Activated CD4-positive, alpha-beta T cell treated with anti-CD3 and anti-CD28 coated beads, Interleukin-2, amount 50 U/mL, for 48 hours (primary cell): ENCODE results near the gene SMIM45.

Experiments used
- DNase-seq, 2 experiments: peaks; one replicate each; pipeline ENCODE4 v3.0.0-alpha.2; 2020

SMIM45 gene

DNA sequence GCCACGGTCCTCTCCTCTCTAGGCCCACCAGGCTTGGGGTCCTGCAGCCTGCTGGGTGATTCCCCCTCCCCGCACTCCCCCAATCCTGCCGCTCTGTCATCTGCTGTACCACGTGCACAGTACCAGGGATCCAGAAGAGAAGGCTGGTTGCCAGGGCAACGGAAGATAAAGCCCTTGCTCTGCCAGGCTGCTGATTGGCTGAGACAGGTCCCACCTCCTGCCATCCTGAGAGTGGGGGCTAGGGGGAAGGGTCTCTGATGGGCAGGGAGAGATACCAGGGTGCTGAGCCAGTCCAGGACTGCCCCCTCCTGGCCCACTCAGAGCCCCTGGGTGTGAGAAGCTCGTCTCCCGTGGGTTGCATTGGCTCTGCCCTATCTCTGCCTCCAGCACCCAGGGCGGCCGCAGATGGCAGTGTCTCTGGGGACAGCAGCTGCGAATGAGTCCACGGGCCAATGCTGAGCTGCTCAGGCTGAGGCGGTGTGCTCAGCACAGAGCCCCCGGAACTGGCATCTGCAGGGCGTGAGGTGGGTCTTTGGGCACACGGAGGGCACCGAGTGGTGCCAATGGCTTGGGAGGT is at the start of gene SMIM45:
SMIM45 (plus strand) TSS at position 253 of the 577 bp plus-strand sequence.
- no peak for DNase-seq

DNA sequence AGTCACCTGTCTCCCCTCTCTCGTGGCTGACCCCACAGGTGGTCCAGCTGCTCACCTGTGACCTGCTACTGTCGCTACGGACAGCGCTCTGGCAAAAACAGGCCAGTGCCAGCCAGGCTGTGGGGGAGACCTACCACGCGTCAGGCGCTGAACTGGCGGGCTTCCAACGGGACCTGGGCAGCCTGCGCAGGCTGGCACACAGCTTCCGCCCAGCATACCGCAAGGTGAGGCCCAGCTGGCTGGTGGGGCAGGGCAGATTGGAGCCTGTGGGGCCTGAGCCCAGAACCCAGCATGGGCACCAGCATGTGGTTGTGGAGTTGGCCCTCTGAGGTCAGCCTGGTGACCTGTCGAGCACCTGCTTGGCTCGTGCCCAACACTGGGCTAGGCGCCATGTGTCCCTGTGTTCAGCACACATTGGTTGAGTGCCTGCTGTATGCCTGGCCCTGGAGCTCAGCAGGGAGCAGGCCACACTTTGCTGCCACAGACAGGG is 49.0 kb upstream of the SMIM45 start:
- no peak for DNase-seq

DNA sequence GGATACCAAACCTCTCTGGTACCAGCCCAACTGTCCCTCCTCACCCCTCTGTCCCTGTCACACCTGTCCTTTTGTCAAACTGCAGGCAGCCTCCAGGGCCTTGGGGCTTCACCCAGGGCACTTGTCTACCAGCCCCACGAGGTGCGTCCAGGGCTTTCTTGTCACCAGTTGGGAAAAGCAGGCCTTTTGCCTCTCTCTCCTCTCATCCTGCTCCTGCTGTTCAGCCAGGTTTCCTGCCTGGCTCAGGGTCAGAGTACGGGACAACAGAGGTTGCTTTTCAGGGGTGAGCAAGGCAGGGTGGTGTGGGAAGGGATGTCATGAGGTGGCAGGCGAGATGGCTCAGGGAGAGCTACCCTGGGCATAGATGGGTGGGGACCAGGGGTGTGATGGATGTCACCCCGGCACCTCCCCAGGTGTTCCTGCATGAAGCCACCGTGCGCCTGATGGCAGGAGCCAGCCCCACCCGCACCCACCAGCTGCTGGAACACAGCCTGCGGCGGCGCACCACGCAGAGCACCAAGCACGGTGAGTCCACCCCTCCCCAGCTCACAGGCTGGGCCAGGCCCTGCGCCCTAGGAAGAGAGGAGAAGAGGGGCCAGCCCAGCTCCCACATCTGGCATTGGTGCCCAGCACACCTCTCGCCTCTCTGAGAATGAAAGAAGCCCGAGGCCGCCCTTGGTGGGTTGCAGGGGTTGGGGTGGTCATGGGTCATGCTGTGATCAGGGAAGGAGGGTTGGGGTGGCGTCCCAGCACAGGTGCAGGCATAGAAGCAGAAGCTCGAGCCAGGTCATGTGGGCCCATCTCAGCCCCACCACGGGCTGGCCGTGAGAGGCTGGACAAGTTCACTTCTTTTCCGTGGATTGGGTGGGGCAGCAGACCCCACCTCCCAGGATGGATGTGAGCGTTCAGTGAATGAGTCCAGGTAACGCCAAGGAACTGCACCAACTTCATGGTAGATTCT is 47.2 kb upstream of the SMIM45 start:
- no peak for DNase-seq

DNA sequence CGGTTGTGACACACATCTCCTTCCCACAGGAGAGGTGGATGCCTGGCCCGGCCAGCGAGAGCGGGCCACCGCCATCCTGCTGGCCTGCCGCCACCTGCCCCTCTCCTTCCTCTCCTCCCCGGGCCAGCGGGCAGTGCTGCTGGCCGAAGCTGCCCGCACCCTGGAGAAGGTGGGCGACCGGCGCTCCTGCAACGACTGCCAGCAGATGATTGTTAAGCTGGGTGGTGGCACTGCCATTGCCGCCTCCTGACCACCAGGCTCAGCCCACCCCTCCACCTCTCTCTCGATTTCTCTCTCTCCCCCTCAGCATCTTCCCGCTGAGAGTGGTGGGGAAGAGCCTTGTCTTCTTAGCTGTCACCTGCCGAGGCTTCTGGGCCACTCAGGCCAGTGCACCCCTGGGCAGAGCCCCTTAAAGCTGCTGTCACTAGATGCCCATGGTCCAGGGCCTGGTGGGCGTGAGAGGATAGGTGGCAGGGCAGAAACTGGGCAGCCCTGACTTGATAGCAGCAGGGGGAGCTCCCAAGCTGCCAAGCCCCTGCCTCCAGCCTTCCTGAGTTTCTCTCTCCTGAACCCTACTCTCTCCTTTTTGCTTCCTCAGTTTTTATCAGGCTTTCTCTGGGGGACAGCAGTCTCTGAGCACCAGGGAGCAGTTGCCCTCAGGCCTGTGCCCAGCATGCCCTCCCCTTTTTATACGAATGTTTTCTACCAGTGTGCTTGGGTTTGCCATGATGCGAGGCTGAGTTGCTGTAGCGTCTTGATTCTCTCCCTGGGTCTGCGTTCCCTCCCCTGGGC is 46.3 kb upstream of the SMIM45 start:
- DNase-seq = no peak

DNA sequence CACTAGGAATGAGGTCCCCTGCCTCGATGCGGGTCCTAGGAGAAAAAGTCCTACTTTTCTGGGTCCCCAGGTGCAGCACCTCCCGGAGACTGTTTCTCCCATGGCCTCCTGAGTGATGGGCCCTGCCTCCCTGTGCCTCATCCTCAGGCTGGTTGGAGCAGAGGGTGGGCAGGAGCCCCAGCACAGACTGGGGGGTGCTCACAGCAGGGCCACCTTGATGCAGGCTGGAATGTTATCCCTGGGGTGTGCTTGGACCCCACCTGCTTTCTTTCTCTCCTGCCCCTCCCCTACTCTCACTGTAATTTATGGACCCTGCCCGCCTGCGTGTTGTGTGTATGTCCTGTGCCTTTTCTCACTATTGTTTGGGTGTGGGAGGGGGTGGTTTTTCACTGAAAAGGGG is 45.1 kb upstream of the SMIM45 start:
- no peak for DNase-seq

DNA sequence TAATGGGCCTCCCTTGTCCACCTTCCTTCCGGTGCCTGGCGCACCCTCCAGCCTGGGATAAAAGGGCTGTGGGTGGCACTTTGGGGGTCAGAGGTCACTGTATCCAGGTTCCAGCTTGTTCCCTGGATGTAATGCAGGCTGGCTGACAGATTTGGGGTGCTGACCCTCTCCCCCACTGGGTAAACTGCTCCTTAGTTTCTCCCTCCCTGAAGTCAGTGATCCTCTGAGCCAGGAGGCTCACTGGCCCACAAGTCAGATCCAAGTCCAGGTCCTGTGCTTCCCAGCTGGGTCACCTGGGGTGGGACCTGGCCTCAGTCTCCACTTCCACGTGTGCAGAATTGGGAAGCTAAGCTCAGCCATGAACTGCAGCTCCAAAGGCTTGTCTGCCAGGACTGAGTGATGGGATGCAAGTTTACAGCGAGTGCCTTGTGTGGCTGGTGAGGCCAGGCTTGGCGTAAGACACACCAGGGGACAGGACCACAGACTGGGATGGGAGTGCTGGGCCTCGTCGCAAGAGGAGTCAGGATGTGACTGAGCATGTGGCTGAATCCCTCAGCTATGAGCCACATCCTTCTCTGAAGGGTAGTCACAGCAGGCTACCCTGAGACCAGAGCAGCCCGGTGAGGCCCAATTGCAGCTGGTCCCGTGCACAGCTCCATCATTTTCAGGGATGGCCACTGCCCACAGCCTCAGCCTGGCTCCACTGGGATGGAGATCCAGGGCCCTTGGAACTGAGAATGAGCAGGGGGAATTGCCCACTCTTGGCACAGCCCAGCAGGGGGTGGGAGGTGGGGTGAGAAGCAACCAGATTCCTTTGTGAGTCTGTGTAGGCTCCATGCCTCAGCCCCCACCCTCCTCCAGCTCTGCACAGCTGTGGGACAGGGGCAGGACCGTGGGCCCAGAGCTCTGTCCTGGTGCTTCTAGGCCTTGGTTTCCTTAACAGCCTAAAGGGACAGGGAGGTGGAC is 44.2 kb upstream of the SMIM45 start:
- DNase-seq = no peak

DNA sequence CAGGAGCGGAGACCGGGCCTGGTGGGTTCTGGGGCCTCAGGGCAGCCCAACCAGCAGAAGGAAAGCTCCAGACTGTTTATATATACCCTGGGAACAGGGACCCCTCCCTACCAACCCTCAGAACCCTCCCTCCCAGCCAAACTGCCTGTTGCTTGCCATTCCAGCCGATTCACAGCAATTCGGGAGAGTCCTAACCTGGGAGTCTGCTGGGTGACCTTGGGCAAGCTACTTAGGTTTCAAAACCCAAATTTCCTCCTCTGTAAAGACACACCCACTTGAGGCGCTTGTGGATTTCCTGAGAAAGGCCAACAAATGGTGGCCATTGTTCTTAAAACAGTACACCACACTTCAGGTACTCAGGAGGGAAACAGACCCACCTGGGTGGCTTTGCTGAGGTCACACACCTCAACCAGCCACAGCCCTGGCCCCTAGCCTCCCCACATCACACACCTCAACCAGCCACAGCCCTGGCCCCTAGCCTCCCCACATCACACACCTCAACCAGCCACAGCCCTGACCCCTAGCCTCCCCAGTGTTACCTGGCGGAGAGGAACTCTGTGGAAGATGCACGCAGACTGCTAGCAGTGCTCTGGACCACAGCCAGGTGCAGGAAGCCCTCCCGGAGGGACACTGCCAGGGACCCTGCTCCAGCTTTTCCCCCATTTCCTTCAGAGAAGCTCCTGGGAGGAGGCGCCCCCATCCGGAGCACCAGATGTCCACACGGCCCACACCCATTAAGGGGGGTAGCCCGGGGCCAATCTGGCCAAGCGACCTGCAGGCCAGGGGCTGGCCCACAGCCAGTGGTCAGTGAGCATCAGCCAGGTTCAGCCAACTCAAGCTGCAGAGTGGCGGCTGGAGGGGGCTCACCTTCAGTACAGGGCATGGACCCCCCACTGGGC is 43.3 kb upstream of the SMIM45 start:
- DNase-seq = no peak

DNA sequence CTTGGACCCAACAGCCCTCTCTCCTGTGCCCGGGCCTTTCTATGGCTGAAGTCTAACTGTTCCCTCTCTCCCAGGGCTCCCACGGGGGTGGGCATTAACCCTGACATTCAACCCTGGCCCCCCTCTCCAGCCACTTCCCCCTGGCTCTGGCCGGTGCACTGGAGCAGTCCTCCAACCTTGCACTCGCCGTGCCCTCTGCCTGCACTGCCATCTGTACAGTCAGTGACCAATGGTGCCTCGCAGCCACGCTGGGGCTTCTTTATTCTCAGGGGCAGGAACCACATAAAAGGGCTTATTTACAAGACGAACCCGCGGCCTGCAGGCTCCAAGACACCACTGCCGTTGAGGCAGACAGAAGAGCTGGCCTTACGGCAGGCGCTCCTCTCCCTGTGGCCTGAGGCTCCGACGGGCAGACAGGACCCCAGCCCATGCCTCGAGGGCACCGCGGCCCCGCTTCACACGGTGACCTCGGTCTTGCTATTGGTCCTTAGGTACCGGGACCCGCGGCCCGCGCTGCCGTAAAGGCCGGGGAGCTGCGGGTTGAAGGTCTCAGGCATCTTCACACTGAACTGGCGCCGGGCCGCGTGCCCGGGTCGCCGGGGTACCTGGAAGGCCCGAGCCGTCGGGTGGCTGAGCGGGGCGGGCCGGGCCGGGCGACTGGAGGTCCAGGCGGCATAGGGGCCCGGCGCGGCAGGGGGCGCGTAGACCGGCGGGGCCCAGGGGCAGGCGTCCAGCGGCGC is 42.5 kb upstream of the SMIM45 start:
- DNase-seq = no peak

DNA sequence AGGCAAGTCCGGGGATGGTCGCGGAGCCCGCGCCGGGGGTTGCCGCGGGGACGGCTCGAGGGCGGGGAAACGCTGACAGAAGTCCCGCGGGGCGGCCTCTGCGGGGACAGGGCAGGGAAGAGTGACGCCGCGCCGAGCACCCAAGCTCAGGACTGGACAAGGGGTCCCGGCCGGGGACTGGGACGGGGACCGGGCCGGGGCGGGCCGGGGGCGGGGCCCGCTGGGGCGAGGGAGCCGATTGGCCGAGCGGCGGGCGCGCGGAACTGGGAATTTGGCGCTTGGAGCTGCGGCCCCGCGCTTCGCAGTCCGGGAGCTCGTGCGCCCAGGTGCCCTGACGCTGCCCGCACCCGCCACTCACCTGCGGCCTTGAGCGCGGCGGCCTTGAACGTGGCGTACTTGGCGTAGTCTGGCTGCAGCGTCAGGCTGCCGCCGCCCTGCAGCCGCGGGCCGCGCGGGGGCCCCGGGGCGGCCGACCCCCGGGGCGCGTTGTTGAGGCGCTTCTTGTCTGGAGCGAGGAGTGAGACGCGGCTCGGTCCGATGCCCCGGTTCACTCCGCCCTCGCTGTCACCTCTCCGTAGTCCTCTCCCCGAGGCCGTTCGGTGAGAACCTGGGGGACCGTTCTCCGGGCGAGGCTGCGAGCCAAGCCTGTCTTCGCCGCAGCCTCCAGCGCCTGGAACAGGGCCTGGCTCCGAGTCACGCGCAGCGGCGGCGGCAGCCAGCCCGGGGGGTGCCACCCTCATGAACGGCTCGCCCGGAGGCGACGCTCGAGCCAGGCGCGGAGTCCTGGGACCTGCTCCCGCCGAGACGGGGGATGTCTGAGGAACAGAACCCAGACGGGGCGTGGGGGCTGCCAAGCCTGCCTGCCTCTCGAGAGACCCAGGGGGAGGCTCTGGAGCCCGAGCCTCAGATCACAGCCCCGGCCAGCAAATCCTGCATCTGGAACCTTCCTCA is 41.6 kb upstream of the SMIM45 start:
- peak in 1 of 2 experiments; percentile 38 for DNase-seq

DNA sequence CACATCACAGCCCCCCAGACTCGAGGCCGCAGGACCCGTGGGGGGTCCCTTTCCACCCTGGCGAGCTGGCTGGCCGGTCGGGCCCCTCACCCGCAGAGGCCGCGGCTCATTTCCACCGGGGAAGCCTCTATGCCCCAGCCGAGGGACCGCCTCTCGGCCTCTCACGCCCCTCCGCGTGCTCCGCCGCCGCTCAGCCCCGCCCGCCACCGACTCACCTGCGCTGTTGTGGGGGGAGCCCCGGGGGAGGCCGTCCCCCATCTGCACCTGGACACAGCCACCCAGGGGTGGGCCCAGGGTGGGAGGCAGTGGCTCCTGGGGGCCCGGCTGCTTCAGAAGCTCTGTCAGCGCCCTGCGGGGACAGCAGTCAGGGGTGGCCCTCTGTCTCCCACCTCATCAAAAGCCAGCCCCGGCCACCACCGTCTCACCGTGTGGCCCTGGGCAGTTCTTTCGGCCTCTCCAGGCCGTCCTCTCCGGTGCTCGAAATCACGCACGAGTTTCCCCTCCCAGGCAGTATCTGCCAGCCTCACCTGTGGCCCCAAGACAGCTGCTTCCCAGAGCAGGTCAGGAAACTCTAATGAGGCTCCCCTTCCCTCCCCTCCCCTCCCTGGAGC is 40.8 kb upstream of the SMIM45 start:
- no peak for DNase-seq

DNA sequence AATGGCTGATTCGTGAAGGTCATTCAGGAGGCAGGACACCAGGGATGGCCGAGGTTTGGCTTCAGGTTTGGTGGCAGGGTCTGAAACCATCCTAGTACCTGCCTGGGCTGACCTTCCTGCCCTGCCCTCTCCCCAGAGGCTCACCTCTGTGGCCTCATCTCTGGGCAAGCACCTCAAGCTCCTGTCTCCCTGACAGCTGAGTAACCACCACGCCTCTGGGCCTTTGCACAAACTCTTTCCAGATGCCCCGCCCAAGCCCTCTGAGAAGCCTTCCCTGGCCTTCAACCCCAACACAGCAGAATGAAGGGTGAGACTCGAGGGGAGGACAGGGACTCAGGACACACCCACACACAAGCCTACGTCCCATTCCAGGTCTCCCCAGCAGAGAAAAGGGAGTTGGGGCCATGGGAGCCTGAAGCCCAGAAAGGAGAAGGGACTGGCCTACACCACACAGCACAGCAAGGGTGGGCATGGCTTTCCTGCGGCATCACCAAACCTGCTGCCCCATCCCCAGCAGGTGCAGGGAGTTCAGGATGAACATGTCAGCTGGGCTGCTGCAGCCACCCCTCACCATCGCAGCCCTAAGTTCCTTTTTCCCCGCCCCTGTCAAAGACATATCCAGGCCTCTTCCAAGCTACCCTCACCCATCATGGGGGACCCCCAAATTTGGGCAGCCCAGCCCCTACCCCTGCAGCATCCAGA is 39.5 kb upstream of the SMIM45 start:
- no peak for DNase-seq

DNA sequence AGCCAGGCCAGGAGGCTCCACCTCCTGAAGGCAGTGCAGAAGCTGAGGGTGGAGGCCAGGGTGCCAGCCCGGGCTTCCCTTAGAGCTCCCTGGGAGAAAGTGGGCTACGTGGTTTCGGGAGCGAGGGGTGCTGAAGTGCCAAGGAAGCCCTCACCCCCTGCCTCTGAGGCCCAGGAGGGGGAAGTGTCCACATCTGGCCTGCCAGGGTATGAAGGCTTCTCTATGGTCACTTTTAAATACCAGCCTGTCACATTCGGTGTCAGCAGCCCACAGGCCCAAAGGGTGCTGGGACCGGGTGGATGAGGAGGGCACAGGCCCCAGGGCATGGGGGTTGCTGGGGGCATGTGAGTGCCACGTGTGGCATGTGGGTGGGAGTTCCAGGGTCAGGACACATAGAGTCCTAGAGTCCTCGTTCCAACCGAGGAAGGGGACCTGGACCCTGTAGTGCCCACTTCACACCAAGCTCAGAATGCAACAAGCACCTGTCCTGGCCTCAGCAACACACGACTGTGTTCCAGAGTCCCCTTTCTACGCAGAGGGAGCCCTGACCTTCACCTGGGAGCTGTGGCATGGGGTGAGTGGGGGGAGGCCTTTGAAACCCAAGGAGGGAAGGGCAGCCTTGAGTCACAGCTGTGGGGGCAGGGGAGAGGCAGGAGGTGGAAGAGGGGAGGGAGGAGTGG is 38.8 kb upstream of the SMIM45 start:
- no peak for DNase-seq

DNA sequence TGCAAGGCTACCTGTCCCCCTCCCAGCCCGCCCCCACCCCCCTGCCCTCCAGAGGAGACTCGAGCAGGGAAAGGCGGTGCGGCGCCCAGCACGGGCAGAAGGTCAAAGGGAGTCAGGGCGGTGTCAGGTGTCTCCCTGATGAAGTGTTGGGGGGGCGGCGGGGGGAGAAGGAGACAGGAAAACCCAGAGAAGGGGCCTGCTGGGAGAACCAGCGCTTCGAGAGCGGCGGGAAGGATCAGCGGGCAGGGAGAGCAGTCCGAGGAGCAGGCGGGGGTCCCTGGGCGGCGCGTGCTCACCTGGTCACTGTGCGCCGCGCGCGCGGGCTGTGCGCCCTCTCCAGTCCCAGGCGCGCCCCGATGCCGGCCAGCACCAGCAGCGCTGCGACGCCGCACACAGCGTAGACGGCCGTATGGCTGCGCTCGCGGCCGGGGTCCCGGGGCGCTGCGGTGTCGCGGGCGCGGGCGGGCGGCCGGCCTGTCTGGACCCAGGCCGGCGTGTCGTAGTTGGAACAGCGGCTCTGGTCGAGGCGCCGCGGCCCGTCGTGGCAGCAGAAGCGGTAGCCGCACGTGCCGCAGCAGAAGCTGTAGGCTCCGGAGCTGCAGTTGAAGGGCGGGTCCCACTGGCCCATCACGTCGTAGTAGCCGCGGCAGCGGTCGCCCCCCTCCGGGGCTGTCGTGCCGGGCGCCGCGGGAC is 38.0 kb upstream of the SMIM45 start:
- no peak for DNase-seq

DNA sequence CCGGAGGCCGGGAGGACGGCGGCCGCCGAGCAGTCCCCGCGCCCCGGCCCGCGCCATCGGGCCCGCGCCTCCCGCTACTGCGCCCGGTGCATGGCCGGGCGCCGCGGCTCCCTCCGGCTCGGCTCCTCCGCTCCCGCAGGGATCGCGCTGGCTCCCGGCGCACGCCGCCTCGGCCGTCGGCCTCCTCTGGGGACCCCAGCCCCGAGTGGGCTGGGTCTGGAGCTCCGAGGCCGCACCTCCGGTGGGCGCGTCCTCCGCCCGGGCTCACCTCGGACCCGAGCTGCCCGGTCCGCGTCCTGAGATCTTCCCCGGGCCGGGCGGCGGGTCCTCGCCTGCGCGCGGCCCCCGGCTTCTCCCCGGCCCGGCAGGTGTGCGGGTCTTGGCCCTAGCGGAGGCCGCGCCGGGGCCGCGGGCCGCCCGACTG is 37.3 kb upstream of the SMIM45 start:
- DNase-seq = no peak

DNA sequence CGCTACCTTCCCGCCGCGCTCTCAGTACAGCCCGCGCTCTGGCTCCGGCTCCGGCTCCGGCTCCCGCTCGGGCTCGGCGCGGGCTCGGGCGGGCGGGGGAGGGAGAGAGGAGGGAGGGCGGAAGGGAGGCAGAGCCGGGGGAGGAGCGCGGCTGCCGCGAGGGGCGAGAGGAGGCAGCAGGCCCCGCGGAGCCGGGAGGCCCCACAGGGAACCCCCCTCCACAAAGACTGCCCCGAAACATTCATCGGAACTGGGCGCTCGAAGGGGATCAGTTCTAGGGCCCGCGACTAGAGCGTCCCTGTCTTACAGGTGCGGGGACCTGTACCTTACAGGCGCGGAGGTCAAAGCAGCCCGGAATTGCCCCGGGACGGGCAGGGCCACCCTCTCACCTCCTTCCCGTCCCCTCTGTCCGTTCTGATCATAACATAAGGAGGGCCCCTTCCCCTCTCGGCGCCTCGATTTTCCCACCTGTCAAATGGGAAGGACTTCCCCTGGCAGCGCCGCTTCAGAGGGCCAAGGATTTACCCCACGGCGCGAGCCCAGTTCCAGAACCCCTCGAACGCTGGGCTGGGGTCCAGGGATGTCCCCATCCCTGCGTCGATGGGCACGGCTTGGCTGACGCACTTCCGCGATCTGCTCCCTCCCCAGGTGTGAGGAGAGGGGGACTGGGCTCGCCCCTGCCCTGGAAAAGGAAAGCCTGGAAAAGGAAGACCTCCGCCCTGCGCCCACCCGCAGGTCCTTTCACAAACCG is 36.7 kb upstream of the SMIM45 start, which contains the start of gene SHISA8:
SHISA8 (minus strand) TSS at position 40 of the 751 bp plus-strand sequence. CDS start 407 bp downstream, outside the sequence.
- DNase-seq = peak; percentile 56 to 63
